Keratinocyte (primary cell): Measurements from ENCODE around the gene CLIC3. TPM values are rescaled to one million over a fixed set of nuclear protein-coding genes. Genes with fewer than 3 reads are reported as not detected.

Experiments
- DNase-seq: peaks from one replicate; pipeline ENCODE4 v3.0.0-alpha.2; 2011; ENCODE audit warnings: low read depth, missing footprints, low spot score
- FAIRE-seq: peaks from 2 replicates; lab custom pipeline; 2011; peaks lifted over from hg19 to GRCh38; lab: Jason Lieb, UNC
- H2AFZ ChIP-seq: 2 replicates; pipeline ENCODE4 v1.6.0; 2012; ENCODE audit warnings: low read length, control low read depth, inconsistent platforms; ENCODE audit not compliant: control insufficient read depth
- H3K27ac ChIP-seq: 2 replicates; pipeline ENCODE4 v1.5.1; 2011; ENCODE audit warnings: low read length; ENCODE audit not compliant: control insufficient read depth, insufficient read depth
- H3K27me3 ChIP-seq: 3 replicates; pipeline ENCODE4 v1.6.0; 2011; ENCODE audit warnings: low read length; ENCODE audit not compliant: control insufficient read depth, insufficient read depth; ENCODE audit errors: extremely low read depth
- H3K36me3 ChIP-seq, 2 experiments: 2 replicates in 1 of 2; 3 replicates in 1 of 2; pipeline ENCODE4 v1.5.1; 2011; ENCODE audit warnings: low read length in 2 of 2, mild to moderate bottlenecking in 1 of 2; ENCODE audit not compliant: control insufficient read depth in 2 of 2, insufficient read depth in 2 of 2; ENCODE audit errors: extremely low read depth in 1 of 2
- H3K4me1 ChIP-seq: 3 replicates; pipeline ENCODE4 v1.5.1; 2011; ENCODE audit warnings: low read length; ENCODE audit not compliant: control insufficient read depth, insufficient read depth; ENCODE audit errors: extremely low read depth
- H3K4me2 ChIP-seq: 3 replicates; pipeline ENCODE4 v1.6.0; 2011; ENCODE audit warnings: low read depth, low read length; ENCODE audit not compliant: control insufficient read depth, insufficient read depth; ENCODE audit errors: extremely low read depth
- H3K4me3 ChIP-seq, 3 experiments: fragments of 200-600 bp in 1 of 3; sonication (generic) in 1 of 3; 2 replicates in 2 of 3; 3 replicates in 1 of 3; pipeline ENCODE4 v1.5.1; 2011 to 2016; ENCODE audit warnings: low read length in 3 of 3, mild to moderate bottlenecking in 3 of 3, control low read depth in 2 of 3, inconsistent platforms in 1 of 3, low read depth in 1 of 3, mixed read lengths in 1 of 3, mixed run types in 1 of 3, moderate library complexity in 1 of 3; ENCODE audit not compliant: control insufficient read depth in 2 of 3, insufficient read depth in 2 of 3; ENCODE audit errors: extremely low read depth in 1 of 3
- H3K79me2 ChIP-seq: 2 replicates; pipeline ENCODE4 v1.6.0; 2012; ENCODE audit warnings: low read length; ENCODE audit not compliant: control insufficient read depth, insufficient read depth
- H3K9ac ChIP-seq: 3 replicates; pipeline ENCODE4 v1.6.0; 2011; ENCODE audit warnings: low read length; ENCODE audit not compliant: control insufficient read depth, insufficient read depth; ENCODE audit errors: extremely low read depth
- H3K9me1 ChIP-seq: 3 replicates; pipeline ENCODE4 v1.6.0; 2011; ENCODE audit warnings: low read length; ENCODE audit not compliant: control insufficient read depth, insufficient read depth; ENCODE audit errors: extremely low read depth
- H3K9me3 ChIP-seq: 2 replicates; pipeline ENCODE4 v1.5.1; 2012; ENCODE audit warnings: low read depth, low read length; ENCODE audit not compliant: control insufficient read depth
- H4K20me1 ChIP-seq: 3 replicates; pipeline ENCODE4 v1.6.0; 2011; ENCODE audit warnings: low read length; ENCODE audit not compliant: control insufficient read depth, insufficient read depth; ENCODE audit errors: extremely low read depth
- CTCF ChIP-seq, 3 experiments: IDR thresholded peaks in 1 of 3; conservative IDR thresholded peaks in 1 of 3; optimal IDR thresholded peaks in 1 of 3; 2 replicates in 2 of 3; 3 replicates in 1 of 3; pipeline versions ENCODE3 to v1.5.1; 2011; ENCODE audit warnings: low read length in 3 of 3, mild to moderate bottlenecking in 3 of 3, moderate library complexity in 2 of 3, control low read depth in 1 of 3, inconsistent platforms in 1 of 3; ENCODE audit not compliant: insufficient read depth in 2 of 3; ENCODE audit errors: extremely low read depth in 1 of 3
- EZH2 ChIP-seq: IDR thresholded peaks from one replicate; pipeline ENCODE4 v1.6.1; 2012; ENCODE audit warnings: inconsistent platforms, mild to moderate bottlenecking, low read length, moderate library complexity
- dilution Hi-C: fragments of 300-500 bp; cut with MboI; formaldehyde crosslinking; loops from one replicate; pipeline ENCODE4 v1.7.0; 2020; ENCODE audit warnings: low sequenced_read_pairs; ENCODE audit not compliant: extremely low pct_ligation_motif_present
- polyA plus RNA-seq, 5 experiments: library from polyadenylated mRNA; depleted of rRNA in 3 of 5; stranded (reverse) in 3 of 5; stranded (forward) in 1 of 5; unstranded in 1 of 5; fragments of >200 nt; gene quantifications; 1 replicate in 1 of 5; 2 replicates in 3 of 5; 3 replicates in 1 of 5; pipeline versions ENCODE4 v1.2.1 to v1.2.3, GENCODE V29; 2011 to 2012; ENCODE audit warnings: missing spikeins in 2 of 5, low read depth in 1 of 5, low replicate concordance in 1 of 5

CLIC3 gene
- polyA plus RNA-seq, 1 donor (not counting 4 experiments of a cell fraction or from before 2014, with no cell fraction given) = 5.5 TPM

DNA sequence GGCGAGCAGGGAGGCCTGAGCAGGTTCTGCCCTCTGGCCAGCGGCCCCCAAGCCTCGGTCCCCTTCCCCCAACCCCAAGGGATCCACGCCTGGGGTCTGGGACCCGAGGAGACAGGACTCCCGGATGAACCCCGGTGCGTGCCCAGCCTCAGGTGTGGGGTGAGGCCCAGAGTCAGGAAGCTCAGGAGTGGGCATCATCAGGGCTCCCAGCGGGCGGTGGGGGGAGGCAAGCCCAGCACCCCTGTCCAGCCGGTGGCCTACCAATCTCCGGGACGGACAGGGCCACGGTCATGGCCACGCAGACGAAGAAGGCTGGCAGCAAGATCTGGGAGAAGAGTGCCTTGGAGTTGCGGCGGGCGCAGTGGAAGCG, 17.2 kb upstream of the CLIC3 start:
- no peak overlapping the region for H3K4me2 ChIP-seq
- no peaks in the 10 kb centered on the region for H3K79me2 ChIP-seq
- H3K4me3 ChIP-seq = no peak overlapping the region
- no peak overlapping the region for H3K9ac ChIP-seq
- H3K9me3 ChIP-seq = no peaks in the 10 kb centered on the region
- dilution Hi-C loops = no loop called here
- H4K20me1 ChIP-seq = no peaks in the 10 kb centered on the region
- no peaks in the 10 kb centered on the region for H3K9me1 ChIP-seq
- H3K27ac ChIP-seq = no peak overlapping the region
- DNase-seq (no peak), FAIRE-seq (no peak)
- H3K36me3 ChIP-seq = no peaks in the 10 kb centered on the region
- H2AFZ ChIP-seq = no peak overlapping the region
- no peaks in the 10 kb centered on the region for H3K27me3 ChIP-seq
- TF ChIP-seq EZH2 = no peak
- TF ChIP-seq CTCF (optimal IDR thresholded peaks at IDR 0.05 in 1 of 3, IDR thresholded peaks at IDR 0.05 in 1 of 3, conservative IDR thresholded peaks at IDR 0.05 in 1 of 3; ENCODE audit: extremely low read depth in 1 of 3, insufficient read depth in 2 of 3, low read length in 3 of 3) = no peak
- H3K4me1 ChIP-seq = no peaks in the 10 kb centered on the region

GRCh38 chr9:137012694-137013570, 16.6 kb upstream of the CLIC3 start:
- DNase-seq (no peak), FAIRE-seq (no peak)
- Histone ChIP-seq H3K79me2 (no peaks in the 10 kb centered on the region), H3K9me3 (no peaks in the 10 kb centered on the region), H2AFZ (no peak overlapping the region), H3K4me2 (no peak overlapping the region), H3K27me3 (no peaks in the 10 kb centered on the region), H3K36me3 (no peaks in the 10 kb centered on the region), H3K27ac (no peak overlapping the region), H3K9ac (no peak overlapping the region), H3K4me1 (no peaks in the 10 kb centered on the region), H4K20me1 (no peaks in the 10 kb centered on the region), H3K4me3 (no peak overlapping the region), H3K9me1 (no peaks in the 10 kb centered on the region)
- dilution Hi-C loops = no loop called here
- TF ChIP-seq EZH2 = no peak
- no peak for TF ChIP-seq CTCF (optimal IDR thresholded peaks at IDR 0.05 in 1 of 3, IDR thresholded peaks at IDR 0.05 in 1 of 3, conservative IDR thresholded peaks at IDR 0.05 in 1 of 3; ENCODE audit: extremely low read depth in 1 of 3, insufficient read depth in 2 of 3, low read length in 3 of 3)
